Esophagus muscularis mucosa (tissue), 3 donors: ENCODE measurements around the gene ANTXR1.

ENCODE experiments used
- POLR2AphosphoS5 ChIP-seq, 2 donors: sonication (generic); formaldehyde crosslinking; IDR thresholded peaks; one replicate each; pipeline ENCODE4 v1.6.1; 2017; ENCODE audit warnings: antibody characterized with exemption in 2 of 2
- TF ChIP-seq, protein P1 (sequence below), 3 experiments: fragments of 200-600 bp in 2 of 3; fragments of 450-650 bp in 1 of 3; sonication (generic) in 2 of 3; IDR thresholded peaks; one replicate each; pipeline ENCODE4 v1.5.1; 2017 to 2019; ENCODE audit warnings: antibody characterized with exemption in 3 of 3, mild to moderate bottlenecking in 2 of 3, moderate library complexity in 1 of 3

DNA sequence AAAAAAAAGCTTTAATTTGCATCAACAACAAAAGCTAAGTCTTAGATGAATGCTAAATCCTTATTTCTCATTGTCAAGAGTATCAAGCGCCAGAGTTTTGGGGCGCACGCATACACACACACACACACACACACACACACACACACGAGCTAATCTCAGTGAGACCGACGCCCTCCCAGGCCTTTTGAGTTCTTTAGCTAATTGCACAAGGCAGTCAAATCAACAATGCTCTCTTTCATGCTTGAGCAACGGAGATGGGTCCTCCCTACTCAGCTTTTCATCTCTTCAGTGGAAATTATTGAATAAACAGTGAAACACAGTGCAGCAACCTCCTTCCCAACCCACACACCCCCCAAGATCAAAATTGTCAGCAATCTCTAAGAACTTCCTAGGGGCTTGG, 19.3 kb upstream of the ANTXR1 start:
- TF ChIP-seq POLR2AphosphoS5 (IDR thresholded peaks at IDR 0.05): no peak
- TF ChIP-seq, protein P1, sequence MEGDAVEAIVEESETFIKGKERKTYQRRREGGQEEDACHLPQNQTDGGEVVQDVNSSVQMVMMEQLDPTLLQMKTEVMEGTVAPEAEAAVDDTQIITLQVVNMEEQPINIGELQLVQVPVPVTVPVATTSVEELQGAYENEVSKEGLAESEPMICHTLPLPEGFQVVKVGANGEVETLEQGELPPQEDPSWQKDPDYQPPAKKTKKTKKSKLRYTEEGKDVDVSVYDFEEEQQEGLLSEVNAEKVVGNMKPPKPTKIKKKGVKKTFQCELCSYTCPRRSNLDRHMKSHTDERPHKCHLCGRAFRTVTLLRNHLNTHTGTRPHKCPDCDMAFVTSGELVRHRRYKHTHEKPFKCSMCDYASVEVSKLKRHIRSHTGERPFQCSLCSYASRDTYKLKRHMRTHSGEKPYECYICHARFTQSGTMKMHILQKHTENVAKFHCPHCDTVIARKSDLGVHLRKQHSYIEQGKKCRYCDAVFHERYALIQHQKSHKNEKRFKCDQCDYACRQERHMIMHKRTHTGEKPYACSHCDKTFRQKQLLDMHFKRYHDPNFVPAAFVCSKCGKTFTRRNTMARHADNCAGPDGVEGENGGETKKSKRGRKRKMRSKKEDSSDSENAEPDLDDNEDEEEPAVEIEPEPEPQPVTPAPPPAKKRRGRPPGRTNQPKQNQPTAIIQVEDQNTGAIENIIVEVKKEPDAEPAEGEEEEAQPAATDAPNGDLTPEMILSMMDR (IDR thresholded peaks at IDR 0.05): no peak
